NCI-H2107 treated with DMSO at 0.1 percent for 48 hours (cell line): ENCODE measurements around the gene RSF1.
"Not testable (repeated sequence)": the region's sequence is repeated elsewhere in the genome, so short reads cannot be mapped to it uniquely, and the experiment has no call there.

Source experiments
- DNase-seq: peaks from one replicate; lab custom pipeline; 2025; ENCODE audit not compliant: unreplicated experiment; lab: John Stamatoyannopoulos, UW

The RSF1 gene, protein sequence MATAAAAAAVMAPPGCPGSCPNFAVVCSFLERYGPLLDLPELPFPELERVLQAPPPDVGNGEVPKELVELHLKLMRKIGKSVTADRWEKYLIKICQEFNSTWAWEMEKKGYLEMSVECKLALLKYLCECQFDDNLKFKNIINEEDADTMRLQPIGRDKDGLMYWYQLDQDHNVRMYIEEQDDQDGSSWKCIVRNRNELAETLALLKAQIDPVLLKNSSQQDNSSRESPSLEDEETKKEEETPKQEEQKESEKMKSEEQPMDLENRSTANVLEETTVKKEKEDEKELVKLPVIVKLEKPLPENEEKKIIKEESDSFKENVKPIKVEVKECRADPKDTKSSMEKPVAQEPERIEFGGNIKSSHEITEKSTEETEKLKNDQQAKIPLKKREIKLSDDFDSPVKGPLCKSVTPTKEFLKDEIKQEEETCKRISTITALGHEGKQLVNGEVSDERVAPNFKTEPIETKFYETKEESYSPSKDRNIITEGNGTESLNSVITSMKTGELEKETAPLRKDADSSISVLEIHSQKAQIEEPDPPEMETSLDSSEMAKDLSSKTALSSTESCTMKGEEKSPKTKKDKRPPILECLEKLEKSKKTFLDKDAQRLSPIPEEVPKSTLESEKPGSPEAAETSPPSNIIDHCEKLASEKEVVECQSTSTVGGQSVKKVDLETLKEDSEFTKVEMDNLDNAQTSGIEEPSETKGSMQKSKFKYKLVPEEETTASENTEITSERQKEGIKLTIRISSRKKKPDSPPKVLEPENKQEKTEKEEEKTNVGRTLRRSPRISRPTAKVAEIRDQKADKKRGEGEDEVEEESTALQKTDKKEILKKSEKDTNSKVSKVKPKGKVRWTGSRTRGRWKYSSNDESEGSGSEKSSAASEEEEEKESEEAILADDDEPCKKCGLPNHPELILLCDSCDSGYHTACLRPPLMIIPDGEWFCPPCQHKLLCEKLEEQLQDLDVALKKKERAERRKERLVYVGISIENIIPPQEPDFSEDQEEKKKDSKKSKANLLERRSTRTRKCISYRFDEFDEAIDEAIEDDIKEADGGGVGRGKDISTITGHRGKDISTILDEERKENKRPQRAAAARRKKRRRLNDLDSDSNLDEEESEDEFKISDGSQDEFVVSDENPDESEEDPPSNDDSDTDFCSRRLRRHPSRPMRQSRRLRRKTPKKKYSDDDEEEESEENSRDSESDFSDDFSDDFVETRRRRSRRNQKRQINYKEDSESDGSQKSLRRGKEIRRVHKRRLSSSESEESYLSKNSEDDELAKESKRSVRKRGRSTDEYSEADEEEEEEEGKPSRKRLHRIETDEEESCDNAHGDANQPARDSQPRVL (N-terminal part only)

DNA sequence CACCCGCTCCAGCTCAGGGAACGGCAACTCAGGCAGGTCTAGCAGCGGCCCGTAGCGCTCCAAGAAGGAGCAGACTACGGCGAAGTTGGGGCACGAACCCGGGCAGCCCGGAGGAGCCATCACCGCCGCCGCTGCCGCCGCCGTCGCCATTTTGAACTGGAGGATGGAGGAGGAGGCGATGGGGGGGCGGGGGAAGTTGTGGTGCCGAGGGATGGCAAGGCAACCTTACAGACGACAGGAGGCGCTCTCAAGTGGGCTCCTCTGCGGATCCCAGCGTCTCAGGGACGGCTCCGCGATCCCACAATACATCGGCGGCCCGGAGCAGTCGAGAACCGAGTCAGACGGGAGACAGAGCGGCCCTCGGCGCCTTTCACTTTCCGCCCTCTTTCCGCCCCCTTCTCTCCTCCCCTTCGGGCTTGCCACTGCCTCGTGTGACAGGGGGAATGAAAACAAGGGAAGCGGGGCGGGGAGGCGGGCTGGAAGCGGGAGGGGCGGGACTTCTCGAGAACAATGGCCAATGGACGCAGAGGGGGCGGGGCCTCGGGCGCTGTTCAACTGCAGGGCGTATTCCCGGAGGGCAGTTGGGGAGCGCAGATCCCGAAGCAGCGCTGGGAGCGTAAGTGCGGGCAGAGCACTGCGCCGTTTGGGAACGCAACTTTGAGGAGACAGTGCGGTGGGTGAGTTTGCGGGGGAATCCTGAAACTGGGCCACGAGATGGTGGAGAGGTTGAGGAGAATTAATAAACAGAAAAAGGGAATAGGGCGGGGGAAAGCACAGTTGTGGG lies at the start of gene RSF1, which contains the start of gene AAMDC:
RSF1 (minus strand) TSS at position 158 of the 784 bp plus-strand sequence; CDS start at position 150, 8 bp downstream.
AAMDC (plus strand) TSS at position 580 of the 784 bp plus-strand sequence. CDS start 21,353 bp downstream, outside the sequence.
- DNase-seq = peak; percentile 97

- no peak for DNase-seq
Measured at GRCh38 chr11:77868744-77869143, 48.2 kb upstream of the RSF1 start.

DNA sequence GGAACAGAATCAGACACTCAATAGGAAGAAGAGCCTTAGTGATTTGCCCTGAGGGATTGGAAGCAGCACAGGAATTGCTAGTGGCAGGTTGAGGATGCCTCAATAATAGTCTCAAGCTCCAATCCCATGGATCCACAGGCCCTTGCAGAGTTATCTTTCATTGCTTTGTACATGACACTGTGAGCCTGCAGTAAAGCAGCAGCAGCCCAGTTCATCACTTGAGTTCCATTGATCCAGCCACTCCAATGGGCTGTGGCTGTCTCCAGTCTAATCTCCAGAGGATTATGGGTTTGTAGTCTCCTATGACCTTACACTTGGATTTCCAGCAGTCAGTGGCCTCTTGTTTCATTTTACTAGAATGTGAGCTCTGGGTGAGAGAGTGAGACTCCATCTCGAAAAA lies 45.8 kb upstream of the RSF1 start:
- no peak for DNase-seq

DNA sequence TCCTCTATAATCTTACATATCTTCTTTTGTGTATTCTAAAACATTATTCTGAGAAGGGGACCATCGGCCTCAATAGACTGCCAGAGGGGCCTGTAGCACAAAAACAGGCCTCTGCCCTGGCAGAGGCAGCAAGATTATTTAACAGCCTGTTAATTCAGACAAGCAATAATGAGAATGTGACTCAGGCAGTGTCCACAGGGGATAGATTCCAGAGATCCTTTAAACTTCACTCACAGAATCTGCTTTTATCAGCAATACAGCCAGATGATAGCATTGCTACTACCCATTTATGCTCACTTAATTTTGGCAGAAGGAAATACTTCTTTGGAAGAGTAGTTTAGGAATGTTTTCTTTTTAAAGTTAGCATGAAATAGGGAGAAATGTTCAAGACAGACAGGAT lies 45.3 kb upstream of the RSF1 start:
- no peak for DNase-seq

- not testable (repeated sequence) for DNase-seq
Measured at GRCh38 chr11:77861444-77861843, 40.9 kb upstream of the RSF1 start.

GRCh38 chr11:77857906-77858457 lies 37.5 kb upstream of the RSF1 start:
- DNase-seq = not testable (repeated sequence)

GRCh38 chr11:77854838-77855237 lies 34.3 kb upstream of the RSF1 start:
- no peak for DNase-seq

DNA sequence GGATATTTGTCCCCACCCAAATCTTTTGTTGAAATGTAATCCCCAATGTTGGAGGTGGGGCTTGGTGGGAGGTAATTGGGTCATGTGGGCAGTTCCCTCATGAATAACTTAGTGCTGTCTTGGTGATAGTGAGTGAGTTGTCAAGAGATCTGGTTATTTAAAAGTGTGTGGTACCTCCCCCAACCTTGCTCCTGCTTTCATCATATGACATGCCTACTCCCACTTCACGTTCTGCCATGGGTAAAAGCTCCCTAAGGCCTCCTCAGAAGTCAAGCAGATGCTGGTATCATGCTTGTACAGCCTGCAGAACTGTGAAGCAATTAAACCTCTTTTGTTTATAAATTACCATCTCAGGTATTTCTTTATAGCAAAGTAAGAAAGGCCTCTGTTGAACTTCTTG lies 31.0 kb upstream of the RSF1 start:
- no peak for DNase-seq

DNA sequence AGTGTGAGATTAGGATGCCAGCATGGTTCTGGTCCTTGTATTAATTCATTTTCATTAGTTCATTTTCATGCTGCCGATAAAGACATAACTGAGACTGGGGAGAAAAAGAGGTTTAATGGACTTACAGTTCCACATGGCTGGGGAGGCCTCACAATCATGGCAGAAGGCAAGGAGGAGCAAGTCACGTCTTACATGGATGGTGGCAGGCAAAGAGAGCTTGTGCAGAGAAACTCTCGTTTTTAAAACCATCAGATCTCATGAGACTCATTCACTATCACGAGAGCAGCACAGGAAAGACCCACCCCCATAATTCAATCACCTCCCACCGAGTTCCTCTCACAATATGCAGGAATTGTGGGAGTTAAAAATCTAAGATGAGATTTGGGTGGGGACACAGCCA lies 23.2 kb upstream of the RSF1 start:
- DNase-seq = not testable (repeated sequence)

- no peak for DNase-seq
Measured at GRCh38 chr11:77842441-77843121, 22.1 kb upstream of the RSF1 start.

- no peak for DNase-seq
Measured at GRCh38 chr11:77833302-77833701, 12.8 kb upstream of the RSF1 start.

DNA sequence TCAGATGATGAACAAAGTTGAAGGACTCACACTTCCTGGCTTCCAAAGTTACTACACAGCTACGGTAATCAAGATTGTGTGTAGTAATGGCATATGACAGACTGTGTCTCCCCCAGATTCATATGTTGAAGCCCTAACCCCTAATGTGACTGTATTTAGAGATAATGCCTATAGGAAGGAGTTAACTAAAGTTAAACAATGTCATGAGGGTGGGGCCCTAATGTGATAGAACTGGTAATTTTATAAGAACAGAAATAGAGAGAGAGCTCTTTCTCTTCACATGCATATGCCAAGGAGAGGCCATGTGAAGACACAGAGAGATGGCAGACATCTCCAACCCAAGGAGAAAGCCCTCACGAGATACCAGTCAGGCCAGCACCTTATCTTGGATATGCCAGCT lies 8.4 kb upstream of the RSF1 start:
- DNase-seq = no peak

DNA sequence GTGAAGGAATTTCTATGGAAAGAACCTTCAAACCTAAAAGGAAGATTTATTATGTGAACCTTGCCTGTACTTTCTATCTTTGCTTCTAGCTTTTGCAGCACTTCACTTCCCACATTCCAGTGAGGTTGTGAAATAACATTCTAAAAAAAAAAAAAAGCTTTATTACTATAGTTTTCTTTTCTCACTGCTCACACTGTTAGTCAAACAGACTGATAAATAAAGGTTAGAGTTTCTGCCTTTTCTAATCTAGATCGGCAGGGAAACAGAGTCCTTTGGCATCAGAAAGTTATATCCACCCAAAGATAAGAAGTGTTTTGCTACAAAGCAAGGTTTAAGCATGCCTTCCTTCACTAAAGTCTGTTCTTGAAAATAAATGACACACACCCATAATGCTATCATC lies 3.3 kb upstream of the RSF1 start:
- no peak for DNase-seq

GRCh38 chr11:77822126-77822525 lies 1.6 kb upstream of the RSF1 start:
- not testable (repeated sequence) for DNase-seq

DNA sequence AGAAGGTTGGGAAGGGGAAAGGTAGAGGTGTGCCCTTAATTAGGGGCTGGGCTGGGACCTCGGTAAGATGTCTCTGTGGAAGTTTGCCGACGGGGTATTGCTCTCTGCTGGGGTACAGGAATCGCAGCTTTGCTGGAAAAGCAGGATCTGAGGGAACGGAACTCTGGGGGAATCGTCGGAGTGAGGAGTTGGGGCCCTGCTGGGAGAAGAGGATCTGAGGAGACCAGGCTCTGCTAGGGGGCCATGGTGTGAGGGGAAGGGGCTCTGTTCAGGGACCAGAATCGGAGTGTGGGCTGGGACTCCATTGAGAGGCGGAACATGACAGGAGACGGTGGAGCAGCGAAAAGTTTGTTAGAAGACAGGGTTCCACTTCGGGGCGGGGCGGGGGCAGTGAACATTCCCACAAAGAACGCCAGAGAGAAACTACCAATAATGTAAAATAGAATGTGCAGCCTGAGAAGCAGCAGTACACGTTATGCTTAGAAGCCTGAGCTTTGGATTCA lies 878 bp upstream of the RSF1 start:
- no peak for DNase-seq

GRCh38 chr11:77819921-77820564 lies 479 bp downstream of the RSF1 start:
- no peak for DNase-seq

DNA sequence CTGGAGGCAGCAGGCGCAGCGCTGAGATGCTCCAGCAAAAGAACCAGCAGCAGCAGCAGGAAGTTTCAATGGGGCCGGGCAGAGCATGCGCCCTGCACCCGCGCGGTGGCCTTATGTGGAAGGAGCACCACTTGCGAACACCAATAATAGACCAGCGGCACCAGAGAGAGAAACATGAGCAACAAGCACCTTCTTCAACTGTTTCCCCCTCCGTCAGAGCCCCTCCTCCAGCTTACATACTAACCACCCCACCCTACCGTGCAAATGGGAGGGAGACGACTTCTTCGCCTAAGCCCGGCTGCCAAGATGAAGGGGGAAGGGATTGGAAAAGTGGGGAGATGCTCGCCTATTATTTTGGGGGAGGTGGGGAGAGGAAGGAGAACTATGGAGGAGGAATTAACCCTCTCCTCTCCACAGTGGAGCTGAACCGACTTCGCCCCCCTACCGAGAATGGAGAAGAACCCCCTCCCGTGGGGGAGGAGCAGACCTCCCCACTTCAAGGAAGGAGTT lies 1.1 kb downstream of the RSF1 start:
- DNase-seq = peak; percentile 87

GRCh38 chr11:77815459-77815858 lies 5.1 kb downstream of the RSF1 start:
- no peak for DNase-seq
